ENCODE measurements around the gene CCDC27. TPM values are rescaled to one million over a fixed set of nuclear protein-coding genes. Genes with fewer than 3 reads are reported as not detected.

Gene CCDC27
- total and polyA plus RNA-seq, 2 of the 8 experiments (the other 6 are each of a cell fraction or from before 2014, with no cell fraction given), result 0.15 TPM; not detected in 1

DNA sequence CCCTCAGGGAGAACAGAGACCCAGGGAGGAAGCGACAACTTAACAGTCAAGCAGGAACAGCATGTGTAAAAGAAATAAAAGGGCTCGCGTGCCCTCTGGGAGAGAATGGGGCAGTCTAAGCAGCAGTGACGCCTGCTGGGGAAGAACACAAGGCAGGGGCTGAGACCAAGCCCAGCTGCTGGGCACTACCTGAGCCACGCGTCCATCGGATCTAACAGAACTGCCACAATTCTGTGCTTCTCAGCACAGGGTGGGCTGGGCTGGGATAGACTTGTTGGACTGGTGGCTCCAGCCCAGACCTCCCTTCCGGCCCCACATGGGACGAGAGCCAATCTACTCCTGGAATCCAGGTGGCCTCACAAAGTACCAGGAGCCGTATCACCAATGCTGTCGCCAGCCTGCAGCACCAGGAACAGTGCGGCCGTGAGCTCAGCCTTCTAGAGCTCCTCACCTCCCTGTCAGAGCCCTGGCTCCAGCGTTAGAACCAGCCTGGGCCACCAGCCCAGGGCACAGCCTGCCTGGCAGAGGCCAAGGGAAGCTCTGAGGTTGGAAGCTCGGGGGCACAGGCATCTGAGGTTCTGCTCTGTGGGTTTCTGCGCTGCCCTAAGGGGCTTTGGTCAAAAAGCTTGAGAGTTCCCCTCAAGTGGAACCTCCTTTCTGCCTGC is 36.6 kb downstream of the CCDC27 start:
- H2AK5ac ChIP-seq (ENCODE audit: low read depth, low read length), result peak overlapping the region; percentile 82; the same call in 1 of the 2 replicates
- FAIRE-seq, result no peak
- ChIA-PET CTCF (ENCODE audit: partially characterized antibody) (interaction anchor here (0.5 to 1.5 kb wide), 3 partner anchors 11 to 110 kb away, joined by 3 to 4 read pairs (median 3); no protein-coding TSS in a partner anchor), POLR2A (ENCODE audit: partially characterized antibody) (interaction anchor here (1.7 to 9.8 kb wide), 3 partner anchors 10 to 60 kb away, joined by 3 to 84 read pairs (median 12); no protein-coding TSS in a partner anchor)
- peaks cover 8 to 28% (median 19%) of the 10 kb centered on the region in 4 experiments for H3K4me1 ChIP-seq (replicated peaks in 1 of 4; ENCODE audit: control insufficient read depth in 3 of 4, insufficient read depth in 4 of 4, low read length in 3 of 4)
- peaks cover 31% of the 10 kb centered on the region for H3K79me1 ChIP-seq (ENCODE audit: low read depth, low read length)
- no peak overlapping the region for H2BK15ac ChIP-seq (ENCODE audit: low read length)
- no peak overlapping the region for H3K23ac ChIP-seq (ENCODE audit: insufficient read length)
- peaks cover 4% of the 10 kb centered on the region; the same call in 1 of the 2 replicates for H3K23me2 ChIP-seq (ENCODE audit: low read depth, low read length)
- H3K79me2 ChIP-seq (ENCODE audit: control insufficient read depth in 1 of 2, insufficient read depth in 2 of 2, low read length in 2 of 2), result peaks cover 9 to 58% of the 10 kb centered on the region in 2 experiments
- no peak overlapping the region; a peak in 1 of 7 replicates for H3K9ac ChIP-seq (replicated peaks in 1 of 4; ENCODE audit: extremely low read depth in 1 of 4, low read depth in 3 of 4, low read length in 3 of 4)
- no peak overlapping the region for H4K5ac ChIP-seq (ENCODE audit: insufficient read length, low read depth, low read length)
- no peak overlapping the region for H2BK120ac ChIP-seq (replicated peaks; ENCODE audit: low read depth, low read length)
- peak overlapping the region; percentile 75; the same call in 1 of the 2 replicates for H2BK5ac ChIP-seq (ENCODE audit: low read depth, low read length)
- H2BK20ac ChIP-seq (ENCODE audit: low read length), result no peak overlapping the region
- H4K8ac ChIP-seq (ENCODE audit: extremely low read depth, insufficient read depth, low read length), result peak overlapping the region; percentile 35
- H3K27ac ChIP-seq (ENCODE audit: low read depth, low read length), result no peak overlapping the region
- no peak overlapping the region for H4K91ac ChIP-seq (replicated peaks; ENCODE audit: insufficient read length, low read length)
- no peak overlapping the region for H3K4me3 ChIP-seq (ENCODE audit: extremely low read depth in 1 of 4, insufficient read depth in 2 of 4, low read depth in 3 of 4, low read length in 4 of 4)
- peaks cover 11 to 23% of the 10 kb centered on the region in 2 experiments for H4K20me1 ChIP-seq (replicated peaks in 1 of 2; ENCODE audit: control insufficient read depth in 1 of 2, insufficient read depth in 2 of 2, low read length in 2 of 2)
- H3K36me3 ChIP-seq (ENCODE audit: control insufficient read depth in 2 of 4, insufficient read depth in 4 of 4, low read length in 3 of 4), result peaks cover 10 to 28% (median 23%) of the 10 kb centered on the region in 4 experiments
- TF ChIP-seq, protein P1, sequence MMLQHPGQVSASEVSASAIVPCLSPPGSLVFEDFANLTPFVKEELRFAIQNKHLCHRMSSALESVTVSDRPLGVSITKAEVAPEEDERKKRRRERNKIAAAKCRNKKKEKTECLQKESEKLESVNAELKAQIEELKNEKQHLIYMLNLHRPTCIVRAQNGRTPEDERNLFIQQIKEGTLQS (IDR thresholded peaks at IDR 0.05; ENCODE audit: insufficient read depth, low read depth, low read length), result no peak
- TF ChIP-seq EGR1 (IDR thresholded peaks at IDR 0.05; ENCODE audit: borderline replicate concordance, low read depth, low read length) (no peak), SP4 (IDR thresholded peaks at IDR 0.05; ENCODE audit: low read length) (no peak), RAD21 (IDR thresholded peaks at IDR 0.05 in 1 of 2, conservative IDR thresholded peaks at IDR 0.05 in 1 of 2; ENCODE audit: low read depth in 2 of 2, low read length in 2 of 2) (no peak), MAFK (IDR thresholded peaks at IDR 0.05; ENCODE audit: low read depth, low read length) (no peak)
- H2AFZ ChIP-seq (ENCODE audit: low read length), result no peak overlapping the region
- H3K14ac ChIP-seq (ENCODE audit: insufficient read length), result no peak overlapping the region
- H3K56ac ChIP-seq (replicated peaks; ENCODE audit: insufficient read length, low read depth, low read length), result no peak overlapping the region
- no peaks in the 10 kb centered on the region for H3K9me3 ChIP-seq (ENCODE audit: insufficient read depth in 2 of 2, low read depth in 1 of 2, low read length in 1 of 2)
- no peak for DNase-seq (ENCODE audit: low read depth in 1 of 2, low spot score in 2 of 2)
- WGBS, 2 experiments (ENCODE audit: extremely low coverage in 1 of 2, insufficient coverage in 1 of 2, insufficient read length in 1 of 2, insufficient replicate concordance in 2 of 2, low coverage in 1 of 2, low lambda C conversion rate in 2 of 2, missing lambda C conversion rate in 1 of 2), result 86% methylated on average over 16 of the region's 16 CpGs; no CpG with 5 or more reads in 1 of the 2 experiments
- H3K4ac ChIP-seq (replicated peaks; ENCODE audit: insufficient read length, low read depth, low read length), result no peak overlapping the region
- no peaks in the 10 kb centered on the region for H3K27me3 ChIP-seq (replicated peaks in 1 of 4; ENCODE audit: control insufficient read depth in 3 of 4, extremely low read depth in 1 of 4, insufficient read depth in 3 of 4, low read length in 3 of 4)
- H2BK12ac ChIP-seq (ENCODE audit: low read depth, low read length), result no peak overlapping the region
- H3K4me2 ChIP-seq (ENCODE audit: insufficient read depth in 1 of 2, low read depth in 2 of 2, low read length in 2 of 2), result no peak overlapping the region
- no peak overlapping the region for H3K18ac ChIP-seq (ENCODE audit: extremely low read depth, low read length)

Data from H1 (cell line).